HCT116 (cell line): ENCODE results near the gene ZNF555. TPM values are rescaled to one million over a fixed set of nuclear protein-coding genes. Genes with fewer than 3 reads are reported as not detected.

Source experiments
- ATAC-seq: fragments of 200-7000 bp; cut with Tn5 transposase; 2 replicates; pipeline ENCODE4 v1.9.1; 2020; ENCODE audit warnings: mild to moderate bottlenecking, moderate library complexity
- BruUV-seq: library from RNA; stranded (reverse); fragments of 400-500 nt; replicated peaks from 2 replicates; lab custom pipeline; 2021; lab: Mats Ljungman, UMichigan
- CTCF ChIA-PET: fragments of 300-600 bp; sonication (Branson Sonifier 250); formaldehyde crosslinking; loops from one replicate; lab custom pipeline; 2021; ENCODE audit warnings: antibody characterized with exemption; lab: Charles Lee
- POLR2A ChIA-PET: fragments of 300-600, 350-600 bp; sonication (Branson Sonifier 250); formaldehyde crosslinking; loops from one replicate; lab custom pipeline; 2021; ENCODE audit warnings: antibody characterized with exemption; lab: Charles Lee
- RAD21 ChIA-PET, 2 experiments: fragments of 300-600 bp; sonication (Branson Sonifier 250); formaldehyde crosslinking; loops; one replicate each; lab custom pipeline; 2023; ENCODE audit warnings: low total read pairs in 2 of 2; ENCODE audit not compliant: uncharacterized antibody in 2 of 2, unreplicated experiment in 2 of 2, low non-redundant PET in 1 of 2; lab: Charles Lee
- DNase-seq: peaks from one replicate; pipeline ENCODE4 v3.0.0-alpha.2; 2010; ENCODE audit warnings: low read depth, low spot score
- H2AFZ ChIP-seq: fragments of 200-600 bp; shearing (Covaris generic), sonication (generic); 2 replicates; pipeline ENCODE4 v1.6.1; 2017; ENCODE audit warnings: low read depth, mixed run types, mixed read lengths, antibody characterized with exemption, low read length; ENCODE audit not compliant: poor library complexity, severe bottlenecking
- H3K27ac ChIP-seq: 2 replicates; pipeline ENCODE4 v1.5.1; 2012; ENCODE audit warnings: low read depth, low read length
- H3K27me3 ChIP-seq: fragments of 200-600 bp; sonication (generic); 2 replicates; pipeline ENCODE4 v1.6.1; 2016; ENCODE audit warnings: mixed run types, low read length, mixed read lengths; ENCODE audit not compliant: insufficient read depth
- H3K36me3 ChIP-seq, 2 experiments: fragments of 200-500 bp in 1 of 2; fragments of 200-600 bp in 1 of 2; sonication (Bioruptor generic) in 1 of 2; sonication (generic) in 1 of 2; 2 replicates each; pipeline versions ENCODE4 v1.5.1 to v1.6.1; 2014 to 2016; ENCODE audit warnings: low read length in 2 of 2, inconsistent platforms in 1 of 2, mixed read lengths in 1 of 2, mixed run types in 1 of 2; ENCODE audit not compliant: insufficient read depth in 2 of 2, control insufficient read depth in 1 of 2
- H3K4me1 ChIP-seq, 2 experiments: fragments of 200-600 bp in 1 of 2; sonication (generic) in 1 of 2; 2 replicates each; pipeline versions ENCODE4 v1.5.1 to v1.6.1; 2012 to 2017; ENCODE audit warnings: low read length in 2 of 2, inconsistent platforms in 1 of 2, mild to moderate bottlenecking in 1 of 2, mixed read lengths in 1 of 2, mixed run types in 1 of 2, moderate library complexity in 1 of 2; ENCODE audit not compliant: insufficient read depth in 2 of 2, control insufficient read depth in 1 of 2
- H3K4me2 ChIP-seq: fragments of 200-600 bp; sonication (generic); 2 replicates; pipeline ENCODE4 v1.6.1; 2017; ENCODE audit warnings: mixed run types, low read length, mixed read lengths
- H3K4me3 ChIP-seq, 2 experiments: fragments of 200-600 bp in 1 of 2; sonication (generic) in 1 of 2; replicated peaks in 1 of 2; 2 replicates each; pipeline ENCODE4 v1.5.1; 2011 to 2016; ENCODE audit warnings: low read length in 2 of 2, control low read depth in 1 of 2, low read depth in 1 of 2, mild to moderate bottlenecking in 1 of 2, mixed read lengths in 1 of 2, mixed run types in 1 of 2
- H3K79me2 ChIP-seq: fragments of 200-600 bp; sonication (generic); 2 replicates; pipeline ENCODE4 v1.6.1; 2017; ENCODE audit warnings: mild to moderate bottlenecking, mixed run types, low read length, moderate library complexity, mixed read lengths; ENCODE audit not compliant: insufficient read depth
- H3K9ac ChIP-seq: fragments of 200-600 bp; sonication (generic); 2 replicates; pipeline ENCODE4 v1.6.1; 2016; ENCODE audit warnings: low read length, mixed read lengths
- H3K9me2 ChIP-seq: fragments of 200-600 bp; sonication (generic), shearing (Covaris generic); 2 replicates; pipeline ENCODE4 v1.6.1; 2017; ENCODE audit warnings: mixed run types, mild to moderate bottlenecking, moderate library complexity; ENCODE audit not compliant: insufficient read depth
- H3K9me3 ChIP-seq, 2 experiments: fragments of 200-500 bp in 1 of 2; fragments of 200-600 bp in 1 of 2; sonication (Bioruptor generic) in 1 of 2; sonication (generic) in 1 of 2; 2 replicates each; pipeline ENCODE4 v1.6.1; 2014 to 2017; ENCODE audit warnings: low read length in 2 of 2, mixed read lengths in 2 of 2, inconsistent platforms in 1 of 2, low read depth in 1 of 2, mild to moderate bottlenecking in 1 of 2, mixed run types in 1 of 2, moderate library complexity in 1 of 2; ENCODE audit not compliant: control insufficient read depth in 1 of 2, insufficient read depth in 1 of 2
- H4K20me1 ChIP-seq: fragments of 200-600 bp; sonication (generic), shearing (Covaris generic); 2 replicates; pipeline ENCODE4 v1.6.1; 2017; ENCODE audit warnings: mixed run types, mild to moderate bottlenecking, moderate library complexity; ENCODE audit not compliant: insufficient read depth
- CEBPB ChIP-seq: IDR thresholded peaks from 2 replicates; pipeline ENCODE4 v1.6.1; 2012; ENCODE audit warnings: low read depth
- ELF1 ChIP-seq: IDR thresholded peaks from 2 replicates; pipeline ENCODE4 v1.6.1; 2012; ENCODE audit warnings: low read depth, borderline replicate concordance
- EZH2phosphoT487 ChIP-seq: fragments of 200-600 bp; IDR thresholded peaks from 2 replicates; pipeline ENCODE4 v1.6.1; 2018; ENCODE audit warnings: antibody characterized with exemption, borderline replicate concordance
- FOSL1 ChIP-seq: IDR thresholded peaks from 2 replicates; pipeline ENCODE4 v1.6.1; 2012; ENCODE audit warnings: low read depth
- JUND ChIP-seq: IDR thresholded peaks from 2 replicates; pipeline ENCODE4 v1.6.1; 2012
- POLR2AphosphoS5 ChIP-seq: IDR thresholded peaks from 2 replicates; pipeline ENCODE4 v1.6.1; 2011; ENCODE audit warnings: mild to moderate bottlenecking, low read depth, low read length, moderate library complexity
- RAD21 ChIP-seq: IDR thresholded peaks from 2 replicates; pipeline ENCODE4 v1.6.1; 2012; ENCODE audit warnings: low read depth, mild to moderate bottlenecking
- SRF ChIP-seq: IDR thresholded peaks from 2 replicates; pipeline ENCODE4 v1.6.1; 2012; ENCODE audit warnings: low read depth
- TCF7L2 ChIP-seq: IDR thresholded peaks from 2 replicates; pipeline ENCODE4 v1.7.0; 2011; ENCODE audit warnings: borderline replicate concordance, inconsistent platforms; ENCODE audit not compliant: insufficient read depth, insufficient read length; ENCODE audit errors: extremely low read depth
- YY1 ChIP-seq: IDR thresholded peaks from 2 replicates; pipeline ENCODE4 v1.6.1; 2011; ENCODE audit warnings: low read length, low read depth, moderate library complexity, mild to moderate bottlenecking; ENCODE audit not compliant: insufficient replicate concordance; ENCODE audit errors: extremely low read depth
- ZFX ChIP-seq: fragments of 450-650 bp; IDR thresholded peaks from 2 replicates; pipeline ENCODE4 v1.6.1; 2017
- intact Hi-C: fragments of 100-400 bp; cut with micrococcal nuclease; formaldehyde crosslinking; loops from 2 replicates; pipeline ENCODE4 v1.10.0; 2022
- total RNA-seq: library from RNA; stranded (reverse); gene quantifications from one replicate; pipeline ENCODE4 v1.2.1, GENCODE V29; 2021; ENCODE audit not compliant: unreplicated experiment
- TF ChIP-seq, protein P1 (sequence below): IDR thresholded peaks from 2 replicates; pipeline ENCODE4 v1.6.1; 2011; ENCODE audit warnings: mild to moderate bottlenecking, low read length, moderate library complexity; ENCODE audit not compliant: insufficient replicate concordance; ENCODE audit errors: extremely low read depth
- TF ChIP-seq, protein P2 (sequence below), 3 experiments: fragments of 200-600 bp in 1 of 3; sonication (generic) in 1 of 3; IDR thresholded peaks in 2 of 3; conservative IDR thresholded peaks in 1 of 3; 2 replicates each; pipeline ENCODE4 v1.5.1; 2012 to 2017; ENCODE audit warnings: low read depth in 2 of 3, low read length in 2 of 3, antibody characterized with exemption in 1 of 3, borderline replicate concordance in 1 of 3, control low read depth in 1 of 3, mild to moderate bottlenecking in 1 of 3, mixed read lengths in 1 of 3, mixed run types in 1 of 3, moderate library complexity in 1 of 3; ENCODE audit not compliant: insufficient read depth in 1 of 3

The ZNF555 gene
- total RNA-seq, 1 experiment from 2014 or later: 4.5 TPM

DNA sequence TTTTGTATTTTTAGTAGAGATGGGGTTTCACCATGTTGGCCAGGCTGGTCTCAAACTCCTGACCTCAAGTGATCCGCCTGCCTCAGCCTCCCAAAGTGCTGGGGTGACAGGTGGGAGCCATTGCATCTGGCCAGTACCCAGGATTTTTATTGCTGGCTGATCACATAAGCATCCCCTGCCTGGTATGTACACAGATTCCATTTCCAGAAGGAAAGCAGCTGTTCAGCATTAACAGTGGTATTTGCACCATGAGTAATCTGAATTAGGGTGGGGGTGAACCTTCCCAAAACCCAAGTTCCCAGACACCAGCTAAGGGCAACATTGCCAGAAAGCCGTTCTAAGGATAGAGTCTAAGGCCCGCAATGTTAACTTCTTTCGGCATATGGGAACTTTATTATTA, 7.3 kb downstream of the ZNF555 start:
- no TSS peak for BruUV-seq
- POLR2A ChIA-PET: no interaction called here
- CTCF ChIA-PET: no interaction called here
- Histone ChIP-seq H3K27ac (no peak overlapping the region), H3K36me3 (peaks cover 7 to 24% of the 10 kb centered on the region in 2 experiments), H3K9me2 (no peaks in the 10 kb centered on the region), H4K20me1 (no peaks in the 10 kb centered on the region), H3K9me3 (peaks cover 15 to 29% of the 10 kb centered on the region in 2 experiments; a peak in 3 of 4 replicates), H2AFZ (no peak overlapping the region), H3K4me2 (no peak overlapping the region), H3K4me1 (no peaks in the 10 kb centered on the region), H3K4me3 (no peak overlapping the region), H3K9ac (no peak overlapping the region), H3K79me2 (no peaks in the 10 kb centered on the region), H3K27me3 (no peaks in the 10 kb centered on the region)
- TF ChIP-seq ZFX (no peak), FOSL1 (no peak), JUND (no peak), POLR2AphosphoS5 (no peak), ELF1 (no peak), RAD21 (no peak), SRF (no peak), CEBPB (no peak), TCF7L2 (no peak), YY1 (no peak), EZH2phosphoT487 (no peak)
- TF ChIP-seq, protein P1, sequence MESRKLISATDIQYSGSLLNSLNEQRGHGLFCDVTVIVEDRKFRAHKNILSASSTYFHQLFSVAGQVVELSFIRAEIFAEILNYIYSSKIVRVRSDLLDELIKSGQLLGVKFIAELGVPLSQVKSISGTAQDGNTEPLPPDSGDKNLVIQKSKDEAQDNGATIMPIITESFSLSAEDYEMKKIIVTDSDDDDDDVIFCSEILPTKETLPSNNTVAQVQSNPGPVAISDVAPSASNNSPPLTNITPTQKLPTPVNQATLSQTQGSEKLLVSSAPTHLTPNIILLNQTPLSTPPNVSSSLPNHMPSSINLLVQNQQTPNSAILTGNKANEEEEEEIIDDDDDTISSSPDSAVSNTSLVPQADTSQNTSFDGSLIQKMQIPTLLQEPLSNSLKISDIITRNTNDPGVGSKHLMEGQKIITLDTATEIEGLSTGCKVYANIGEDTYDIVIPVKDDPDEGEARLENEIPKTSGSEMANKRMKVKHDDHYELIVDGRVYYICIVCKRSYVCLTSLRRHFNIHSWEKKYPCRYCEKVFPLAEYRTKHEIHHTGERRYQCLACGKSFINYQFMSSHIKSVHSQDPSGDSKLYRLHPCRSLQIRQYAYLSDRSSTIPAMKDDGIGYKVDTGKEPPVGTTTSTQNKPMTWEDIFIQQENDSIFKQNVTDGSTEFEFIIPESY: no peak
- TF ChIP-seq, protein P2, sequence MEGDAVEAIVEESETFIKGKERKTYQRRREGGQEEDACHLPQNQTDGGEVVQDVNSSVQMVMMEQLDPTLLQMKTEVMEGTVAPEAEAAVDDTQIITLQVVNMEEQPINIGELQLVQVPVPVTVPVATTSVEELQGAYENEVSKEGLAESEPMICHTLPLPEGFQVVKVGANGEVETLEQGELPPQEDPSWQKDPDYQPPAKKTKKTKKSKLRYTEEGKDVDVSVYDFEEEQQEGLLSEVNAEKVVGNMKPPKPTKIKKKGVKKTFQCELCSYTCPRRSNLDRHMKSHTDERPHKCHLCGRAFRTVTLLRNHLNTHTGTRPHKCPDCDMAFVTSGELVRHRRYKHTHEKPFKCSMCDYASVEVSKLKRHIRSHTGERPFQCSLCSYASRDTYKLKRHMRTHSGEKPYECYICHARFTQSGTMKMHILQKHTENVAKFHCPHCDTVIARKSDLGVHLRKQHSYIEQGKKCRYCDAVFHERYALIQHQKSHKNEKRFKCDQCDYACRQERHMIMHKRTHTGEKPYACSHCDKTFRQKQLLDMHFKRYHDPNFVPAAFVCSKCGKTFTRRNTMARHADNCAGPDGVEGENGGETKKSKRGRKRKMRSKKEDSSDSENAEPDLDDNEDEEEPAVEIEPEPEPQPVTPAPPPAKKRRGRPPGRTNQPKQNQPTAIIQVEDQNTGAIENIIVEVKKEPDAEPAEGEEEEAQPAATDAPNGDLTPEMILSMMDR (IDR thresholded peaks at IDR 0.05 in 2 of 3, conservative IDR thresholded peaks at IDR 0.05 in 1 of 3; ENCODE audit: borderline replicate concordance in 1 of 3, insufficient read depth in 1 of 3, low read depth in 2 of 3, low read length in 2 of 3): no peak
- RAD21 ChIA-PET: no interaction called here
- ATAC-seq (no peak), DNase-seq (no peak)
- intact Hi-C loops: loop anchor here (10.0 kb wide), 1 partner anchor 86 kb away; no protein-coding TSS in a partner anchor
